ENCODE measurements around the gene CHSY1.

DNA sequence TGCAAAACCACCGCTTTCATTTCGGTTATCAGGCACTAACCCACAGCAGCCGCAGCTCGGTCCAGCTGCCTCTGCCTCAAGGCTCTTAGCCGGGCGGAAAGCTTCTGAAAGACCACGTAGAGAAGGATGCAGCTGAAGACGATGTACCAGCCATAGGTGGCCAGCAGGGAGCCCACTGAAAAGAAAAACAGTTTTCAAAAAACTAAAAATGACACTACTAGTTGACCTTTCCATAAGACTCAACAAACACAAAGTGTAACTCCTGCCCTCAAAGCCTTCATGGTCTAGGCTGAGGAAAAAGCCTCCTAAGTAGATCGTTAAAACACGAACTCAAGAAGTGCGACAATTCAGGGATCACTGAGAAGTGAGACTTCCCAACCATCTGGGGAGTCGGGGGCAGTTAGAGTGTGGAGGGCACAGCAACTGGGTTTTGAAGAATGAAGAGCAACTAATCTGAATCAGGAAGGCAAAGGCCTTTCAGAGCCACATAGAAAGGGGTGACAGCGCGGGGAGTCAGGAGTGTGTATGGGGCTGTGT is 24.7 kb upstream of the CHSY1 start:
- TF ChIP-seq, protein P1, sequence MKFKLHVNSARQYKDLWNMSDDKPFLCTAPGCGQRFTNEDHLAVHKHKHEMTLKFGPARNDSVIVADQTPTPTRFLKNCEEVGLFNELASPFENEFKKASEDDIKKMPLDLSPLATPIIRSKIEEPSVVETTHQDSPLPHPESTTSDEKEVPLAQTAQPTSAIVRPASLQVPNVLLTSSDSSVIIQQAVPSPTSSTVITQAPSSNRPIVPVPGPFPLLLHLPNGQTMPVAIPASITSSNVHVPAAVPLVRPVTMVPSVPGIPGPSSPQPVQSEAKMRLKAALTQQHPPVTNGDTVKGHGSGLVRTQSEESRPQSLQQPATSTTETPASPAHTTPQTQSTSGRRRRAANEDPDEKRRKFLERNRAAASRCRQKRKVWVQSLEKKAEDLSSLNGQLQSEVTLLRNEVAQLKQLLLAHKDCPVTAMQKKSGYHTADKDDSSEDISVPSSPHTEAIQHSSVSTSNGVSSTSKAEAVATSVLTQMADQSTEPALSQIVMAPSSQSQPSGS (CRISPR knock-in tag; IDR thresholded peaks at IDR 0.05; ENCODE audit: borderline replicate concordance, low read depth) = no peak
- TF ChIP-seq, protein P2, sequence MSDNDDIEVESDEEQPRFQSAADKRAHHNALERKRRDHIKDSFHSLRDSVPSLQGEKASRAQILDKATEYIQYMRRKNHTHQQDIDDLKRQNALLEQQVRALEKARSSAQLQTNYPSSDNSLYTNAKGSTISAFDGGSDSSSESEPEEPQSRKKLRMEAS (CRISPR knock-in tag; IDR thresholded peaks at IDR 0.05) = no peak
- no peak for TF ChIP-seq NFE2L1 (CRISPR knock-in tag; IDR thresholded peaks at IDR 0.05)
- TF ChIP-seq ZNF263 (CRISPR knock-in tag; IDR thresholded peaks at IDR 0.05; ENCODE audit: low read depth) = no peak
- TF ChIP-seq JUN (CRISPR knock-in tag; IDR thresholded peaks at IDR 0.05) = no peak

Data from WTC11 (cell line).